GM19239 (cell line): Measurements from ENCODE around the gene MPPED1.

Experiments used
- DNase-seq: peaks from one replicate; pipeline ENCODE4 v3.0.0; 2011; ENCODE audit warnings: low spot score; ENCODE audit not compliant: insufficient read length
- FAIRE-seq: peaks from 2 replicates; lab custom pipeline; 2011; peaks lifted over from hg19 to GRCh38; lab: Jason Lieb, UNC

MPPED1 gene

DNA sequence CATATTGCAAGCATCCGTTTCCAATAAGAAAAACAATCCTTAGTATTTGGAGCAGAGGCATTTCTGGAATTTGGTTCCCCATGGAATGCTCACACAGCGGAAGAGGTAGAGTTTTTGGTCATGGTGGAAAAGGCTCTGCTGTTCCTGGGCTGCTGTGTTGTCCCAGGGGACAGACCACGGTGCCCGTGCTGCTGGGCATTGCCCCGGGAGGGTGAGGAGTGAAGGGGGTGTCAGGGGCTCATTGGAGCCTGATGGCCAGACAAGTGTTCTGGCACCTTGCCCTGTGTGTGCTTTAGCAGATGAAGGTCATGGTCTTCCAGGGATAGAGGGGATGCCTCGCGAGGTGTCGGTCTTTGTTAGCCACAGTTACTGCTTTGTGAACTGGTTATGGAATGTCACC, 61.2 kb downstream of the MPPED1 start:
- FAIRE-seq: no peak

DNA sequence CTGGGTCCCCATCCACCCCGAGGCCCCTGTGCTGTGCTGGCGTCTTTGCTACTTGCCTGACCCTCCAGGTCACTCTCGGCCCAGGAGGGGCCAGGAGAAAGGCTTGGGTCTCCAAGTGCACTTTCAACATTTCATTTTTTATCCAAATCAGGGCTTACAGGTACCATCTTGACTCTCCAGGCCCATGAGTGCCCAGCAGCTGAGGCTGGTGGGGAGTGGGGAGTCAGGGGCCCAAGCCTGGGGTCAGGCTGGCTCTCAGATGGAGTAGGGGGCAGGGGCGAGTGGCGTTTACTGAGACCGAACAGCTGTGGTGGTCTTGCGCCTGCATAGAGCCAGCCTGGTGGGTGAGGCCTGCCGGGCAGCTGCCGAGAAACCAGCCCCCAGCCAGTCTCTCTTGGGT, 61.6 kb downstream of the MPPED1 start:
- no peak for DNase-seq
- FAIRE-seq: no peak

More for the DNA sequence above, 61.2 kb downstream of the MPPED1 start:
- no peak for DNase-seq

DNA sequence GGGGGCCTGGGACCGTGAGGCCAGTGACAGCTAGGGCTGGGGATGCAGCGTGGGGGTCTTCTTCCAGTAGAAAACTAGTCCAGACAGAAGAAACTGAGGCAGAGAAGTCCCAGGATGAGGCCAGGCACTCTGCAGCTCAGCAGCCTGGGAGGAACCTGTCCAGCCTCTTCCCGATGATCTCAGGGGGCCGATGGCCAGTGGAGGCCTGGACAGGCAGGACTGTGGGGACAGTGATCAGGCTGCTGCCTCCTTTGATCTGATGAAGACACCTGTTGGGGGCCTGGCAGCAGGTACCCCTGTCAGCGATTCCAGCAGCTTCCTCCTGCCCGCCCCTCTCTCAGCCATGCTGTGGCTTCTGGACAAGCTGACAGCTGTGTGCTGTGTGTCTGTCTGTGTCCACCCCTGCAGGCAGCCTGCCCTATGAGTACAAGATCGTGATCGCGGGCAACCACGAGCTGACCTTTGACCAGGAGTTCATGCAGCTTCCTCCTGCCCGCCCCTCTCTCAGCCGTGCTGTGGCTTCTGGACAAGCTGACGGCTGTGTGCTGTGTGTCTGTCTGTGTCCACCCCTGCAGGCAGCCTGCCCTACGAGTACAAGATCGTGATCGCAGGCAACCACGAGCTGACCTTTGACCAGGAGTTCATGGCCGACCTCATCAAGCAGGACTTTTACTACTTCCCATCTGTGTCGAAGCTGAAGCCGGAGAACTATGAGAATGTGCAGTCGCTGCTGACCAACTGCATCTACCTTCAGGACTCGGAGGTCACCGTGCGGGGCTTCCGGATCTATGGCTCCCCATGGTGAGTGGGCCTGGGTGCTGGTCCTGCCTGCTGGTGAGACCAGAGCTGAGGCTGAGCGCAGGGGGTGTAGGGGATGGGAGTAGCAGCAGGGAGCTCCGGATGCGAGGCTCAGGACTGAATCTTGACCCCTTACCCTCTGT, 62.6 kb downstream of the MPPED1 start:
- DNase-seq (no peak), FAIRE-seq (no peak)

DNA sequence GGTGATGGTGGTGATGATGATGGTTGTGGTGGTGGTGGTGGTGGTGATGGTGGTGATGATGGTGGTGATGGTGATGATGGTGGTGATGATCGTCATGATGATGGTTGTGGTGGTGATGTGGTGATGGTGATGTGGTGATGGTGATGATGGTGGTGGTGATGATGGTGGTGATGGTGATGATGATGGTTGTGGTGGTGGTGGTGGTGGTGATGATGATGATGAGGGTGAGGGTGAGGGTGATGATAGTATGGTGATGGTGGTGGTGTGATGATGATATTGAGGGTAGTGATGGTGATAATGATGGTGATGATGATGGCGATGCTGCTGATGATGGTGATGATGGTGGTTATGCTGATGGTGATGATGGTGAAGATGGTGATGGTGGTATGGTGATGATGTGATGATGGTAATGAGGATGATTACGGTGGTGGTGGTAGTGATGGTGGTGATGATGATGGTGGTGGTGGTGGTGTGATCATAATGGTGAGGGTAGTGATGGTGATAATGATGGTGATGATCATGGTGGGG, 63.8 kb downstream of the MPPED1 start:
- DNase-seq (no peak), FAIRE-seq (no peak)

DNA sequence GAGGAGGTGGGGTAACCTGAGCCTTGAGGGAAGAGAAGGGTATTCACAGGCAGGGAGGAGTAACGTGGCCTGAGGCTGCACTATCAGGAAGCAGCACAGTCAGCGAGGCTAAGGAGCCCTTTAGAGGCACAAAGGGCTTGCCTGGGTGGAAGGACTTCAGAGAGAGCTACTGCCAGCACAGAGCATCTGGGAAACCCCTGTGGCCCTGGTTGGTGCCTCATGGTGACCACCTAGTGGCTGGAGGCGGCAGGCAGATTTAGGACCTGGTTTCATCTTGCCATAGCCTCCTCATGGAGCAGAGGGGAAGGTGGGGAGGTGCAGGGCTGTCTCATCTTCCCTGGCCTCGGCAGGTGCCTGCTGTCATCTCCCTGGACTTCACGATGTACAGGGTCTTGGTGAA, 64.5 kb downstream of the MPPED1 start:
- no peak for DNase-seq
- no peak for FAIRE-seq

DNA sequence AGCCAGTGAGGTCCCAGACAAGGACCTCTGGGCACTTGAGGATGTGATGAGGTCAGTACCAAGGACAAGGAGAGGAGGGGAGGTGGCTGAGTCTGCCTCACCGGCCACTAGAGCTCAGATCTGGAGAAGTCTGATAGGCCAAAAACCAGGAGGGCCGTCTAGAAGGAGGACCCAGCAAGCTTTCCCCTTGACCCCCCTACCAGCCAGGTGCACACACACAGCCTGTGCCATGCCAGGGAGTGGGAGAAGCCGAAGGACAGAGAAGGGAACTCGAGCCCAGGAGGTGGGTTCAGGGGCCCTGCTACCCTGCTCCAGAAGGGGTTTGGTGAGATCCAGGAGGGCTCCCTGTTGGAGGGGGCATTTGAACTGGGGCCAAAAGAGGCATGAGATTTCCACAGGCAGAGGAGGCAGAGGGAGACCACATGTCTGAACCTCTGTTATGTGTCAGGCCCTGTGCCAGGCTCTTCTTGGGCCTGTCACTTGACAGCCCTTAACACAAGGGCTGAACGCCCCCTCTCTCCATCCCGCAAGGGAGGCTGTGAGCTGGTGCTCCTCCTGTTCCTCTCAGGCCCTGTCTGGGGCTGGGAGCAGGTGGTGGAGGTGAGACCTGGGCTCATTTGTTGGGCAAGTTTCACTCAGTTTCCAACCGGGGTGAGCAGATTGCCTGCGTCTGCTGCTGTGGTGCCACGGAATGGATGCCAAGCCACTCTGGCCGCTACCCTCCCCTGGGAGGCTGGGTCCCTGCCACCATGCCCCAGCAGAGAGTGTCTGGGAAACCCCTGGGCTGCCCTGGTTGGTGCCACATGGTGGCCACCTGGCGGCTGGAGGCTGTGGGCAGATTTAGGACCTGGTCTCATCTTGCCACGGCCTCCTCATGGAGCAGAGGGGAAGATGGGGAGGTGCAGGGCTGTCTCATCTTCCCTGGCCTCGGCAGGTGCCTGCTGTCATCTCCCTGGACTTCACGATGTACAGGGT, 65.2 kb downstream of the MPPED1 start:
- no peak for FAIRE-seq
- DNase-seq: no peak

DNA sequence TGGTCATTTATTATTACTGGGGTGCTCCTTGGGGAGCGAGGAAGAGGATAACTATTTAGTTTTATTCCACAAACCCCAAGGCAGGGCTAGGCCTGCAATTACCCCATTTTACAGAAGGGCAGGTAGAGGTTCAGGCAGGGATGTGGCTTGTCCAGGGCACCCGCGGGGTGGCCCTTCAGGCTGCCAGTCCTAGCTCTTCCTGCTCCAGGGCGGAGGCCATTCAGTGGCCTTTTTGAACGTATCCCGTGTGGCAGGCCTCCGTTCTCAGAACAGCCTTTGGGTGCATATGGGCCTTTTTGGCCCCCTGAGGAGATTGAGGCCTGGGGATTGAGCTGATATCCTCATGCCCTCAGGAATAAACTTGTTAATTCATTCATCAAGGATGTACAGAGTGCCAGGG, 66.2 kb downstream of the MPPED1 start:
- DNase-seq (no peak), FAIRE-seq (no peak)

DNA sequence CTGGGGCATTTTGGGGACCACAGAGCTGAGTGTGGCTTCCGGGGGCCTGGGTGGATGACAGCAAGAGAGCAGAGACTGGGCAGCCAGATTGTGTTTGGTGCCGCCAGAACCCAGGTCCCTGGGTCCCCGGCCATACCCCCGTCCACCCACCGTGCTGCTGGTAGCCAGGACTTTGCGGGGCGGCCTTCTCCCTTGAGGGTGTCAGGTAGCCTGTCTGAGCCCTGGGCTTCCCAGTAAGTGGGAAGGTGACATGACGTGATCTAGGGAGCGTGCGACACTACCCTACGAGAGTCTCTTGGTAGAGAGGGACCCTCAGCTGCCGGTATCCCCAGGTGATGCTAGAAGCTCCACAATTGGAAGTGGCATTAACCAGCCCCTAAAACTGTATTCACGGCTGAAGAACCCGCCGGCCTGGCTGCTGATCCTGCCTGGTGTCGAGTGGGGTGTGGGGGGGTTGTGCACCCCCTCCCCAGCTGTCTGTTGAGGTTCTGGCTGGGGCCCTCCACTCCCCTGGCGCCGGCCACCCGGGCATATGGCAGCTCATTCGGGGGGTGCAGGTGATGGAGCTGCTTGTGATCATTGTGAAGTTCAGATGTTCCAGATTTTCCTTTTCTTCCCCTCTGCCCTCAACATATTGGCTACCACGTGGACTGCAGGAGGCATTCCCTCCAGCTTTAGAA, 66.9 kb downstream of the MPPED1 start:
- FAIRE-seq (no peak), DNase-seq (no peak)

DNA sequence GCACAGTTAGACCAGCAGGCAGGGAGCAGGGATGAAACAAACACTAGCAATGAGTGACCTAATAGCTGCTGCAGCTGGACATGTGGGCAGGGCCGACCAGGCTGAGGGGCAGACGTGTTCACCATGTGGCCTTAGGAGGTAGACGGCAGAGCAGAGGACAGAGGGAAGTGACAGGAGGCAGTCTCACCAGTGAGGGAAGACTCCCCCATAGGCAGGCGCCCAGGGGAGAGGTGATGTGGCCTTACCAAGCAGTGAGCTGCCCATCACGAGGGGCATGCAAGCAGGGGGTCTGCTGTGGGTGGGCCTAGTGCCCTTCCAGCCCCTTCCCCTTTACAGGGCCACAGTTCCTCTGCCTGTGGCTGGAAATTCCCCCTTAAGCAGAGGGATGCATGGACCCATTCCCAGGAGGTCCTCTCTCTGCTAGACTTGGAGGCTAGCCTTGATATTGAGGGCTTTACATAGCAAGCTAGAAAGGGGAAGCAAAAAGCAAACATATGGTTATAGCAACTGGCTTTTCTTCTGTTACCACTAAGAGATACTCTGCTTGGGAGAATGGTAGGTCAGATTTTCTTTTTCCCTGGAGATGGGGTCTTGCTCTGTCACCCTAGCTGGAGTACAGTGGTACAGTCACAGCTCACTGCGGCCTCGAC, 67.6 kb downstream of the MPPED1 start:
- no peak for FAIRE-seq

DNA sequence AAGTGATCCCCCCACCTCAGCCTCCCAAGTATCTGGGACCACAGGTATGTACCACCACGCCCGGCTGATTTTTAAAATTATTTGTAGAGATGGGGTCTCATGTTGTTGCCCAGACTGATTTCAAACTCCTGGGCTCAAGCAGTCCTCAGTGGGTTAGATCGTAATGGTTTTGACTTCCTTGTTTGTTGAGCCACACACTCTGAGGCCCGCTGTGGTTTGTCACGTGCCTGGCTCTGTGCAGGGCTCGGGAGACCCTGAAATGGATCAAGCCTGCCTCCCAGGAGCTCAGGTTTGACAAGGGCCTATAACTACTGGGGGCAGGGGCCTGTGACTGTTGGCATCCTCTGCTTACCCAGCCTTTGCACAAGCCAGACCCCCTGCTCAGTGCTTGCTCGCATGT, 68.1 kb downstream of the MPPED1 start:
- FAIRE-seq: no peak
- DNase-seq: no peak

More for the DNA sequence above, 67.6 kb downstream of the MPPED1 start:
- DNase-seq: no peak

DNA sequence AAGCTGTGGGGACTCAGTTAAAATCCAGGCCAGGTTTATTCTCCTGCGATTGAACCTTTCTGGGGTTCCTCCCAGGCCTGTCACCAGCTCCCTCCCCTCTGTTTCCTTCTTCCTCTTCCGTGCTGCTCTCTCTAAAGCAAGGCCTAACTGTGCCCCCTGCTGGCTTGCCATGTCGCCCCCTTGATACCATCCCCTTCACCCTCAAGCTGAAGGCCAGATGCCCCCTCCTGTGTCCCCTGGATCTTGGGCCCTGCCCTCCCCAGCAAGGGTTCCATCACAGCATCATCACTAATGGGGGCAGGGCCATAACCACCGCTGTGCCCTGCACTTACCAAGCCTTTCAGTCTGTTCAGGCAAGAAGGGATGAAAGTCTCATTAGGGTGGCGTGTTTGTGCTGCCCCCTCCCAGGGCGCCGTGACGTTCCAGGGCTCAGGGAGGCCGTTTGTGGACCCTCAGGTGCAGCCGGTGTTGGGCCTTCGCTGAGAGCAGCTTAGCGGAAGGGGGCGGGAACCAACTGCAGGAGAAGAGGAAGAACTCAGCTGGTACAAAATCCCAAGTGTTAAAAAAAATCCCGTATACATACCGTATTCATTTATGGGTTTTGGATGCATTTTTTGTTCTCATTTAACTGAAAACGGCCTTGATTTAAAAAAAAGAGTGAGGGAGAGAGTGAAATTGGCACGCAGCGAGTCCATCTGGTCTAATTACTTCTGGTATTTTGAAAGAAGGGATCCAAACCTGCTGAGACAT, 69.9 kb downstream of the MPPED1 start:
- FAIRE-seq (peak; percentile 21), DNase-seq (no peak)

DNA sequence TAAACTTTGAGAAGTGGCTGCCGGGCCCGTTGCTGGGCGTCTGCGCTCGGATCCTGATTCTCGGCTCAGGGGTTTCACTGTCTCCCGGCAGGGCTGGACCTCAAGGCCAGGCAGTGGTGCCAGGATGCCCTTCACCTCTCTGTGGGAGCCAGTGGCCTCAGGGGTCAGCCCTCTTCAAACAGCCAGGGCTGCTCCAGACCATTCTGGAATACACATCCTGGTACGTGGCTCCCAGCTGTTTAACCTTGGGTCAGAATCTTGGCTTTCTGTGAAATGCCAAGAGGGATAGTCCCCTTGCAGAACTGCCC, 70.5 kb downstream of the MPPED1 start:
- no peak for DNase-seq
- no peak for FAIRE-seq

DNA sequence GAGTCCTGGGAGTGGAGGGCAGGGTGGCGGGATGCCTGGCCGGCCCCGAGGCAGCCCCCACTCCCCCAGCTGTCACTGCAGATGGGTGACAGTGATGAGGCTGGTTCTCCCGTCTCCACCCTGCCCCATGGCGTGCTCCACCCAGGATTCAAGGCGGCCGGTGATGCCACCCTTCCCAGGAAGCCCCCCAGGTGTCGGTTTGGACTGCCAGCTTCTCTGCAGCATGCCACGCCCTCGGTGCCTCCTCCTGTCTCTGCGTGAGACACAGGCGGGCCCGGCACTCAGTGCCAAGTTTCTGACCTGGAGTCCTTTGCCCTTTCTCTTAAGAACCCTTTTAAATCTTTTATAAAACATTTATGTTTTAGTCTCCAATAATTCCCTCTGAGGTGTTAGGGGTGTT, 71.5 kb downstream of the MPPED1 start:
- DNase-seq (no peak), FAIRE-seq (no peak)

DNA sequence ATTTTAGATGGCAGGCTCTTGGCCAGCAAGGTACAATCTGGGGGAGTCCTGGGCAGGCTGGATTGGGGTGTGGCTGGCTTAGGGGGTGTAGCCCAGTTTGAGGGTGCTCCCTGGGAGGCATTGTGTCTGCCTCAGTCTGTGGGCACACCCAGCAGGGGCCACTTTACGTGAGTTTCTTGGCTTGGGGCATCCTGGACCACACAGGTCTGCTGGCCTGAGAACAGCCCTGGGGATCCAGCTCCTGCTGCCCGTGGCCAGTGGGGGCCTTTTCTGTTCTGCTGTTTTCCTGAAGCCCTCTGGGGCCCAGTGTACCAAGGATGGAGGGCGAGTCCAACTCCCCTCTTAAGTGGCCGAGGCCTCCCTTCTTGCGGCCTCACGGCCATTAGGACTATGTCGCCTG, 71.9 kb downstream of the MPPED1 start:
- FAIRE-seq: no peak
- no peak for DNase-seq

DNA sequence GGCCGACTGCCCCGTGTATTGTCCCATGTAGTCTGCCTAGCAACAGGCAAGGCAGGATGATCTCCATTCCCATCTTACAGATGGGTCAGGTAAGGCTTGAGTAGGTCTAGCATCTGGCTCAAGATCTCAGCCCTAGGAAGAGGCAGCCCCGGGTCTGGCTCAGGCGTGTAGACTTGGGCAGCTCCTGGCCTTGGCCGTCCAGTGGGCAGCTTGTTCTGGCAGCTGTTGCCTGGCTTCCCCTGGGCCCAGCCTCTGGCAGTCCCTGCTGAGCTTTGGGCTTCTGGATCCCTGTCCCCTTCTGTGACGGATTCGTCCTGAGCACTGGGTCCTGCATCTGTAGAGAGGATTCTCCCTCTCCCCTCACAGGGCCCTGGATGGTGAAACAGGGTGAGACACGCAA, 72.4 kb downstream of the MPPED1 start:
- FAIRE-seq (no peak), DNase-seq (no peak)

DNA sequence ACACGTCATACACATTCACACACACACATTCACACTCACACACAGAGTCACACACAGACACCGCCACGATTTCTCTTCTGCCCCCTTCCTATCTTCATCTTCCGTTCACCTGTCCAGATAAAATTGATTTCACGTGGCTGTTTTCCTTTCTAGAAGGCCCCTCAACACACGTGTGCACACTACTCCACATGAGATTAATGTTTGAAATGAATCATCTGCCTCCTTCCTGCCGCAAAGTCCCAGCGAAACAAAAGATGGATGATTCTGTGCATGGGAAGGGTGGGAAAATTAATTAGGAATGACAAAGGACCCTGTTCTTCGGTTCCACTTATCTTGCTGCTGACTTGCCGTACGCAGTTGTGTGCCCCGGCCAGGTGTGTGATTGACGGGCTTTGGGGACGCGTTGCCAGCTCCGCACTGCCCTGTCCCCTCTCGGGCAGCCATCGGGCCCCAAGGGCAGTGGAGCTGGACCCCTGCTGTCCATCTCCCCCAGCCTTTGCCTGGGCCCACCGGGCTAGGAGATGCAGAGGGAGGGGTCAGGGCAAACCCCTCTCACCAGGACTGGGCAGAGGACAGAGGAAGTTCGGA, 73.8 kb downstream of the MPPED1 start:
- no peak for DNase-seq

DNA sequence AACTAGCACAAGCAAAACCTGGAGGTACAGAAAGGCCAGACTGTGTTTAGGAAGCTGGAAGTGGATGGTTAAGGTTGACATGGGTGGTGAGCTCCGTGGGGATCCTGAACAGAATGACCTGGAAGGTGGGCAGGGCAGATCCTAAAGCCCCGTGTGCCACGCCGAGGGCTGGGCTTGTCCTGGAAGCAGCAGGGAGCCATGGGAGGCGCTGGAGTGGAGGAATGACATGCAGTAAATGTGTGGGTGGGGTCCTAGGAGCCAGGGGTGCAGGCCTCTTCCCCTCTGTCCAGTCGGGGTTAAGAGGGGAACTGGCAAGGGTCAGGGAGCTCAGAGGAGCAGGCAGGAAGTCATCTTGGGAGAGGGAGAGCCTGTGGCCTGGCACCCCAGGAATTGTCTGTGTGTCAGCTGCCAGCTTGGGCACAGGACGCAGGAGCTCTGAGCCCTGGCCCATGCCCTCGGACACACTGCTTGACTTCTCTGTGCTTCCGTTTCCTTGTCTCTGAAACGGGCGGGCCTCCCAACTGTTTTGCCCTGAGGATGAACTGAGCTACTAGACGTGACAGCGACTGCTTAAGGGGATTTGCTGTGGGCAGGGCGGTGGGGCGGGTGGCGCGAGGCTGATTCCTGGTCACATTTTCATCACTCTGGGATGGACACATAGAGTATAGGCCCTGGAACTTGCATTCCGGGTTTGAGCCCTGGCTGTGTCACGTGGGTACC, 75.7 kb downstream of the MPPED1 start:
- DNase-seq: no peak
- no peak for FAIRE-seq

More for the DNA sequence above, 73.8 kb downstream of the MPPED1 start:
- FAIRE-seq: no peak
